Esophagus muscularis mucosa (tissue), 4 donors: Measurements from ENCODE around the gene MUC20. TPM values are rescaled to one million over a fixed set of nuclear protein-coding genes. Genes with fewer than 3 reads are reported as not detected.

Experiments
- DNase-seq: peaks from one replicate; pipeline ENCODE4 v3.0.0-alpha.2; 2017; ENCODE audit errors: extremely low spot score
- H3K27ac ChIP-seq, 4 donors: fragments of 200-600 bp; sonication (generic); replicated peaks in 1 of 4; 1 replicate in 3 of 4; 2 replicates in 1 of 4; pipeline ENCODE4 v1.5.1; 2016 to 2019; ENCODE audit warnings: mild to moderate bottlenecking in 1 of 4
- H3K27me3 ChIP-seq, 4 donors: fragments of 200-600 bp; sonication (generic); one replicate each; pipeline versions ENCODE4 v1.5.1 to v1.6.0; 2016 to 2019
- H3K36me3 ChIP-seq, 4 donors: fragments of 200-600 bp; sonication (generic); one replicate each; pipeline ENCODE4 v1.5.1; 2016 to 2019
- H3K4me1 ChIP-seq, 4 donors: fragments of 200-600 bp; sonication (generic); one replicate each; pipeline ENCODE4 v1.5.1; 2016 to 2019
- H3K4me3 ChIP-seq, 4 donors: fragments of 200-600 bp; sonication (generic); 1 replicate in 2 of 4; 2 replicates in 2 of 4; pipeline ENCODE4 v1.5.1; 2016 to 2019; ENCODE audit warnings: mild to moderate bottlenecking in 4 of 4, moderate library complexity in 1 of 4
- H3K9me3 ChIP-seq, 4 donors: fragments of 200-600 bp; sonication (generic); 1 replicate in 3 of 4; 2 replicates in 1 of 4; pipeline ENCODE4 v1.5.1; 2016 to 2019
- EP300 ChIP-seq: sonication (generic); formaldehyde crosslinking; IDR thresholded peaks from one replicate; pipeline ENCODE4 v1.6.1; 2017; ENCODE audit warnings: antibody characterized with exemption
- POLR2A ChIP-seq: fragments of 450-650 bp; IDR thresholded peaks from one replicate; pipeline ENCODE4 v1.6.1; 2017; ENCODE audit warnings: antibody characterized with exemption, moderate library complexity, mild to moderate bottlenecking, low read depth
- POLR2AphosphoS5 ChIP-seq, 2 donors: sonication (generic); formaldehyde crosslinking; IDR thresholded peaks; one replicate each; pipeline ENCODE4 v1.6.1; 2017; ENCODE audit warnings: antibody characterized with exemption in 2 of 2
- WGBS: methylation state at CpG from one replicate; pipeline ENCODE4 v1.1.5; 2018; 5-methylcytosine and 5-hydroxymethylcytosine counted together
- intact Hi-C: fragments of 100-400 bp; cut with DNase I; formaldehyde crosslinking; loops from one replicate; pipeline ENCODE4 v1.15.1; 2023
- total RNA-seq, 4 donors: library from RNA; depleted of rRNA; stranded (reverse); fragments of >200 nt; gene quantifications; one replicate each; pipeline versions ENCODE4 v1.1.0 to v1.2.1, GENCODE V29; 2016
- TF ChIP-seq, protein P1 (sequence below), 3 experiments: fragments of 200-600 bp in 2 of 3; fragments of 450-650 bp in 1 of 3; sonication (generic) in 2 of 3; IDR thresholded peaks; one replicate each; pipeline ENCODE4 v1.5.1; 2017 to 2019; ENCODE audit warnings: antibody characterized with exemption in 3 of 3, mild to moderate bottlenecking in 2 of 3, moderate library complexity in 1 of 3

MUC20 gene
- total RNA-seq, 4 donors from 2014 or later = 2.5 to 10.0 (median 4.7) TPM

DNA sequence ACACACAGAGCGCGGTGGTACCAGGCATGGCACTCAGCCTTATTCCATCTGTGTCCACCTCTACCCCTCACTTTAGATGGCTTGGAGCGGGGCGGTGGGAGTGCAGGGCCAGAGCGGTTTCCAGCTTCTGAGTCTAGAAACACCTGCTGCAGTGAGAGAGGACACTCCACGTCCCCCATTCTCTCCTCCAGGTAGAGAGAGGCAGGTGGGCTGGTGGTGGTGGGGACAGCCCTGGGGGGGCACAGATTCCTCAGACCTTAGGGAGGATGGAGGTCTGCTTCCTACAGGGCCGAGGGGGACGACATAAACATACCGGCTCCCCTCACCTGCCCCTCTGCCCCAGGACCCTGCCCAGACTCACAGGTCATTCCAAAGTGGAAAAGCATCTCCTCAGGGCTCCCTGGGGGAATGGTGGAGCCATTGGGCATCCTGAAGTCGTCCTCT is 40.4 kb downstream of the MUC20 start:
- H3K4me3 ChIP-seq = no peak overlapping the region
- intact Hi-C loops = no loop called here
- H3K36me3 ChIP-seq = no peaks in the 10 kb centered on the region
- 83% methylated on average over 6 of the region's 10 CpGs for WGBS
- peaks cover 0 to 27% (median 25%) of the 10 kb centered on the region in 4 donors for H3K4me1 ChIP-seq
- TF ChIP-seq POLR2AphosphoS5 (IDR thresholded peaks at IDR 0.05) = no peak
- TF ChIP-seq, protein P1, sequence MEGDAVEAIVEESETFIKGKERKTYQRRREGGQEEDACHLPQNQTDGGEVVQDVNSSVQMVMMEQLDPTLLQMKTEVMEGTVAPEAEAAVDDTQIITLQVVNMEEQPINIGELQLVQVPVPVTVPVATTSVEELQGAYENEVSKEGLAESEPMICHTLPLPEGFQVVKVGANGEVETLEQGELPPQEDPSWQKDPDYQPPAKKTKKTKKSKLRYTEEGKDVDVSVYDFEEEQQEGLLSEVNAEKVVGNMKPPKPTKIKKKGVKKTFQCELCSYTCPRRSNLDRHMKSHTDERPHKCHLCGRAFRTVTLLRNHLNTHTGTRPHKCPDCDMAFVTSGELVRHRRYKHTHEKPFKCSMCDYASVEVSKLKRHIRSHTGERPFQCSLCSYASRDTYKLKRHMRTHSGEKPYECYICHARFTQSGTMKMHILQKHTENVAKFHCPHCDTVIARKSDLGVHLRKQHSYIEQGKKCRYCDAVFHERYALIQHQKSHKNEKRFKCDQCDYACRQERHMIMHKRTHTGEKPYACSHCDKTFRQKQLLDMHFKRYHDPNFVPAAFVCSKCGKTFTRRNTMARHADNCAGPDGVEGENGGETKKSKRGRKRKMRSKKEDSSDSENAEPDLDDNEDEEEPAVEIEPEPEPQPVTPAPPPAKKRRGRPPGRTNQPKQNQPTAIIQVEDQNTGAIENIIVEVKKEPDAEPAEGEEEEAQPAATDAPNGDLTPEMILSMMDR (IDR thresholded peaks at IDR 0.05) = no peak
- no peak for TF ChIP-seq EP300
- DNase-seq = no peak
- peak overlapping the region in 1 of 4 donors; percentile 33 for H3K27ac ChIP-seq
- H3K27me3 ChIP-seq = peaks cover 0 to 76% (median 12%) of the 10 kb centered on the region in 4 donors
- H3K9me3 ChIP-seq = no peaks in the 10 kb centered on the region

DNA sequence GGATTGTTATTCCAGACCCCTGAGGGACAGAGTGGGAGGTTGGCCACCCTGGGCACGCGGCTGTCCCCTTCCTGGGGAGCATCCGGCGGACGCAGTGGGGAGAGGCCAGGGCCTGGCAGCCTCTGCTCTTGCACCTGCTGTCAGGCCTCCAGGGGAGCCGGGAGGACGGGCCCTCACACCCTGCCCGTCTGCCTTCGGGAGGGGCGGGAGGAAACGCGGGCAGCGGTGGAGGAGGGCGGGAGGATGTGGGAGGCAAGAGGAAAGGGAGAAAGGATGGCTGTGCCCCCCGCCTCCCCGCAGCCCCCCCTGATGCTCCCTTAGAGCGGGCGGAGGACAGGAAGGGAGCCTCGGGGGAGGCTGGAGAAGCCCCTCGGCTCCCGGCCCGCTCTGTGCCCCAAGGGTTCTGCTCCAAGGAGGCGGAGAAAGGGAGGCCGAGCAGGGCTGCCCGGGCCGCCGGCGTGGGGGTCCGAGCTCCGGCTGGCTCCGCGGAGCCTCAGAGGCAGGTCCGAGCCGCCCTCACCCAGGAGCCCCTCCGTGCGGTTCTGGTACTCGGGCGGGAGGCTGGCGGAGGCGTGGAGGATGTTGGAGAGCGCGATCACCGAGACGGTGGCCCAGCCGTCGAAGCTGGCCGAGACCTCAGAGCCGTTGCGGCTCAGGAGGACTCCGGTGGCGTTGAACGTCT is 40.9 kb downstream of the MUC20 start:
- intact Hi-C loops = no loop called here
- no peak for DNase-seq
- H3K27me3 ChIP-seq = peaks cover 0 to 76% (median 12%) of the 10 kb centered on the region in 4 donors
- peaks cover 0 to 27% (median 25%) of the 10 kb centered on the region in 4 donors for H3K4me1 ChIP-seq
- no peak overlapping the region for H3K27ac ChIP-seq
- TF ChIP-seq POLR2A = no peak
- TF ChIP-seq, protein P1 (IDR thresholded peaks at IDR 0.05) = no peak
- no peaks in the 10 kb centered on the region for H3K36me3 ChIP-seq
- no peak overlapping the region for H3K4me3 ChIP-seq
- 16% methylated on average over 15 of the region's 52 CpGs for WGBS
- H3K9me3 ChIP-seq = no peaks in the 10 kb centered on the region

DNA sequence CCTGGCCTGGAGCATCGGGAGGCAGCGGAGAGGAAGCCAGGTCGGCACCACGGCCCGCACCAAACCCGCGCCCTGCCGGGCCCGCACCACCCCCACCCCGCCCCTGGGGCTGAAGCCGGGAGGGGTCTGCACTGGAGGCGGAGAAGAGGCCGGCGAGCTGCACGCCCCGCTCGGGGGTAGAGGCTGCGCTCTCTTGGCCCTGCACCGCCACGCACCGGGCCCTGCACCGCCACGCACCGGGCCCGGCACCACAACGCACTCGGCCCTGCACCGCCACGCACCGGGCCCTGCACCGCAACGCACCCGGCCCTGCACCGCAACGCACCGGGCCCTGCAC is 41.4 kb downstream of the MUC20 start:
- peaks cover 0 to 71% (median 12%) of the 10 kb centered on the region in 4 donors for H3K27me3 ChIP-seq
- DNase-seq = no peak
- H3K4me3 ChIP-seq = no peak overlapping the region
- H3K9me3 ChIP-seq = no peaks in the 10 kb centered on the region
- H3K36me3 ChIP-seq = no peaks in the 10 kb centered on the region
- H3K27ac ChIP-seq = no peak overlapping the region
- TF ChIP-seq, protein P1 (IDR thresholded peaks at IDR 0.05) = no peak
- TF ChIP-seq POLR2AphosphoS5 (IDR thresholded peaks at IDR 0.05) (no peak), EP300 (no peak), POLR2A (no peak)
- intact Hi-C loops = no loop called here
- 87% methylated on average over 14 of the region's 36 CpGs for WGBS
- peaks cover 0 to 25% (median 24%) of the 10 kb centered on the region in 4 donors for H3K4me1 ChIP-seq

GRCh38 chr3:195762611-195763010 is 41.8 kb downstream of the MUC20 start:
- Histone ChIP-seq H3K9me3 (no peaks in the 10 kb centered on the region), H3K27me3 (peaks cover 0 to 67% (median 10%) of the 10 kb centered on the region in 4 donors), H3K4me3 (no peak overlapping the region), H3K4me1 (peaks cover 0 to 23% (median 21%) of the 10 kb centered on the region in 4 donors), H3K36me3 (no peaks in the 10 kb centered on the region), H3K27ac (no peak overlapping the region)
- intact Hi-C loops = no loop called here
- TF ChIP-seq POLR2AphosphoS5 (IDR thresholded peaks at IDR 0.05) (no peak), EP300 (no peak), POLR2A (no peak)
- TF ChIP-seq, protein P1 (IDR thresholded peaks at IDR 0.05) = no peak
- 82% methylated on average over 39 of the region's 43 CpGs for WGBS
- no peak for DNase-seq
